ENCODE data around the gene RBFA. TPM values are rescaled to one million over a fixed set of nuclear protein-coding genes. Genes with fewer than 3 reads are reported as not detected.
A peak's percentile ranks its signal among the peaks of the same experiment; 100 is the strongest.

Gene RBFA
- total and polyA plus RNA-seq, 2 of the 13 experiments (the other 11 are each of a cell fraction or from before 2014, with no cell fraction given), result 29.7 to 42.4 TPM

- TF ChIP-seq ZNF839 (CRISPR knock-in tag; IDR thresholded peaks at IDR 0.05; ENCODE audit: borderline replicate concordance) (no peak), ZNF850 (CRISPR knock-in tag; conservative IDR thresholded peaks at IDR 0.05) (no peak), ZNF484 (CRISPR knock-in tag; IDR thresholded peaks at IDR 0.05; ENCODE audit: borderline replicate concordance, low read depth) (no peak), MED1 (CRISPR knock-in tag; IDR thresholded peaks at IDR 0.05) (no peak), KMT2B (CRISPR knock-in tag; IDR thresholded peaks at IDR 0.05) (no peak), MAF1 (CRISPR knock-in tag; IDR thresholded peaks at IDR 0.05; ENCODE audit: borderline replicate concordance) (no peak), ZNF576 (CRISPR knock-in tag; IDR thresholded peaks at IDR 0.05) (no peak), ZSCAN30 (CRISPR knock-in tag; IDR thresholded peaks at IDR 0.05) (no peak), TARDBP (CRISPR knock-in tag; IDR thresholded peaks at IDR 0.05) (no peak), EP300 (IDR thresholded peaks at IDR 0.05; ENCODE audit: low read depth in 2 of 2, low read length in 2 of 2) (no peak), EP300 (CRISPR knock-in tag; IDR thresholded peaks at IDR 0.05; ENCODE audit: borderline replicate concordance) (no peak), NFE2L1 (CRISPR knock-in tag; IDR thresholded peaks at IDR 0.05; ENCODE audit: borderline replicate concordance) (no peak), RARG (CRISPR knock-in tag; IDR thresholded peaks at IDR 0.05; ENCODE audit: low read depth) (no peak), HCFC1 (IDR thresholded peaks at IDR 0.05; ENCODE audit: low read depth, low read length) (no peak), JUND (CRISPR knock-in tag; IDR thresholded peaks at IDR 0.05) (no peak), ZNF678 (CRISPR knock-in tag; IDR thresholded peaks at IDR 0.05) (no peak), ZMYM2 (CRISPR knock-in tag; IDR thresholded peaks at IDR 0.05) (peak; percentile 64; the same call in 1 of the 2 replicates), TOE1 (CRISPR knock-in tag; IDR thresholded peaks at IDR 0.05) (no peak), ZNF513 (CRISPR knock-in tag; conservative IDR thresholded peaks at IDR 0.05) (no peak), ZNF431 (CRISPR knock-in tag; IDR thresholded peaks at IDR 0.05; ENCODE audit: borderline replicate concordance, low read depth) (no peak), ZNF740 (CRISPR knock-in tag; IDR thresholded peaks at IDR 0.05) (no peak)
- TF ChIP-seq, protein P1, sequence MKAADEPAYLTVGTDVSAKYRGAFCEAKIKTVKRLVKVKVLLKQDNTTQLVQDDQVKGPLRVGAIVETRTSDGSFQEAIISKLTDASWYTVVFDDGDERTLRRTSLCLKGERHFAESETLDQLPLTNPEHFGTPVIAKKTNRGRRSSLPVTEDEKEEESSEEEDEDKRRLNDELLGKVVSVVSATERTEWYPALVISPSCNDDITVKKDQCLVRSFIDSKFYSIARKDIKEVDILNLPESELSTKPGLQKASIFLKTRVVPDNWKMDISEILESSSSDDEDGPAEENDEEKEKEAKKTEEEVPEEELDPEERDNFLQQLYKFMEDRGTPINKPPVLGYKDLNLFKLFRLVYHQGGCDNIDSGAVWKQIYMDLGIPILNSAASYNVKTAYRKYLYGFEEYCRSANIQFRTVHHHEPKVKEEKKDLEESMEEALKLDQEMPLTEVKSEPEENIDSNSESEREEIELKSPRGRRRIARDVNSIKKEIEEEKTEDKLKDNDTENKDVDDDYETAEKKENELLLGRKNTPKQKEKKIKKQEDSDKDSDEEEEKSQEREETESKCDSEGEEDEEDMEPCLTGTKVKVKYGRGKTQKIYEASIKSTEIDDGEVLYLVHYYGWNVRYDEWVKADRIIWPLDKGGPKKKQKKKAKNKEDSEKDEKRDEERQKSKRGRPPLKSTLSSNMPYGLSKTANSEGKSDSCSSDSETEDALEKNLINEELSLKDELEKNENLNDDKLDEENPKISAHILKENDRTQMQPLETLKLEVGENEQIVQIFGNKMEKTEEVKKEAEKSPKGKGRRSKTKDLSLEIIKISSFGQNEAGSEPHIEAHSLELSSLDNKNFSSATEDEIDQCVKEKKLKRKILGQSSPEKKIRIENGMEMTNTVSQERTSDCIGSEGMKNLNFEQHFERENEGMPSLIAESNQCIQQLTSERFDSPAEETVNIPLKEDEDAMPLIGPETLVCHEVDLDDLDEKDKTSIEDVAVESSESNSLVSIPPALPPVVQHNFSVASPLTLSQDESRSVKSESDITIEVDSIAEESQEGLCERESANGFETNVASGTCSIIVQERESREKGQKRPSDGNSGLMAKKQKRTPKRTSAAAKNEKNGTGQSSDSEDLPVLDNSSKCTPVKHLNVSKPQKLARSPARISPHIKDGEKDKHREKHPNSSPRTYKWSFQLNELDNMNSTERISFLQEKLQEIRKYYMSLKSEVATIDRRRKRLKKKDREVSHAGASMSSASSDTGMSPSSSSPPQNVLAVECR (CRISPR knock-in tag; IDR thresholded peaks at IDR 0.05; ENCODE audit: borderline replicate concordance), result 0 out of 2 replicates have a peak, but pooled peaks have one; percentile 15
- TF ChIP-seq, protein P2, sequence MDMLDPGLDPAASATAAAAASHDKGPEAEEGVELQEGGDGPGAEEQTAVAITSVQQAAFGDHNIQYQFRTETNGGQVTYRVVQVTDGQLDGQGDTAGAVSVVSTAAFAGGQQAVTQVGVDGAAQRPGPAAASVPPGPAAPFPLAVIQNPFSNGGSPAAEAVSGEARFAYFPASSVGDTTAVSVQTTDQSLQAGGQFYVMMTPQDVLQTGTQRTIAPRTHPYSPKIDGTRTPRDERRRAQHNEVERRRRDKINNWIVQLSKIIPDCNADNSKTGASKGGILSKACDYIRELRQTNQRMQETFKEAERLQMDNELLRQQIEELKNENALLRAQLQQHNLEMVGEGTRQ (IDR thresholded peaks at IDR 0.05; ENCODE audit: low read depth, low read length), result no peak
- TF ChIP-seq, protein P2 (CRISPR knock-in tag; IDR thresholded peaks at IDR 0.05; ENCODE audit: borderline replicate concordance), result no peak
Measured at GRCh38 chr18:80022613-80023012, 11.6 kb upstream of the RBFA start (continued).

Measured in HepG2 (cell line).